OCI-LY1 (cell line): ENCODE data around the gene LRRC28.

Experiments used
- H2AFZ ChIP-seq: fragments of 200-600 bp; sonication (generic), shearing (Covaris generic); 2 replicates; pipeline ENCODE4 v1.6.0; 2014; ENCODE audit warnings: antibody characterized with exemption, mild to moderate bottlenecking, low read length
- H3F3A ChIP-seq: fragments of 200-600 bp; sonication (generic), shearing (Covaris generic); 2 replicates; pipeline ENCODE4 v1.6.0; 2014; ENCODE audit warnings: mild to moderate bottlenecking, antibody characterized with exemption, low read length, moderate library complexity; ENCODE audit not compliant: insufficient read depth
- H3K27ac ChIP-seq: fragments of 200-600 bp; sonication (generic); 2 replicates; pipeline ENCODE4 v1.5.1; 2014; ENCODE audit warnings: low read length, mixed run types, mild to moderate bottlenecking, low read depth; ENCODE audit not compliant: poor library complexity, severe bottlenecking
- H3K27me3 ChIP-seq: fragments of 200-600 bp; sonication (generic); 2 replicates; pipeline ENCODE4 v1.6.0; 2014; ENCODE audit warnings: antibody characterized with exemption, mild to moderate bottlenecking, low read length, moderate library complexity; ENCODE audit not compliant: insufficient read depth
- H3K36me3 ChIP-seq: fragments of 200-600 bp; sonication (generic); 2 replicates; pipeline ENCODE4 v1.6.1; 2014; ENCODE audit warnings: mild to moderate bottlenecking, antibody characterized with exemption, low read length, moderate library complexity, mixed read lengths; ENCODE audit not compliant: insufficient read depth
- H3K4me1 ChIP-seq: fragments of 200-600 bp; sonication (generic); 2 replicates; pipeline ENCODE4 v1.5.1; 2014; ENCODE audit warnings: mild to moderate bottlenecking, low read length, moderate library complexity; ENCODE audit not compliant: insufficient read depth, severe bottlenecking
- H3K4me2 ChIP-seq: fragments of 200-600 bp; sonication (generic), shearing (Covaris generic); 2 replicates; pipeline ENCODE4 v1.6.1; 2014; ENCODE audit warnings: low read length
- H3K4me3 ChIP-seq: fragments of 200-600 bp; sonication (generic); 2 replicates; pipeline ENCODE4 v1.5.1; 2014; ENCODE audit warnings: low read length, low read depth, mild to moderate bottlenecking, mixed read lengths; ENCODE audit not compliant: poor library complexity, severe bottlenecking
- H3K79me2 ChIP-seq: fragments of 200-600 bp; shearing (Covaris generic); 2 replicates; pipeline ENCODE4 v1.6.1; 2016; ENCODE audit warnings: mixed run types, low read length, mixed read lengths; ENCODE audit not compliant: insufficient read depth
- H3K9ac ChIP-seq: fragments of 200-600 bp; sonication (generic), shearing (Covaris generic); 2 replicates; pipeline ENCODE4 v1.6.1; 2014; ENCODE audit warnings: mild to moderate bottlenecking, low read length, mixed read lengths
- H3K9me2 ChIP-seq: fragments of 200-600 bp; sonication (generic), shearing (Covaris generic); 2 replicates; pipeline ENCODE4 v1.6.1; 2014; ENCODE audit warnings: low read depth, mild to moderate bottlenecking, low read length, mixed read lengths
- H3K9me3 ChIP-seq: fragments of 200-600 bp; shearing (Covaris generic); 2 replicates; pipeline ENCODE4 v1.6.1; 2014; ENCODE audit warnings: low read length, mixed read lengths
- H4K20me1 ChIP-seq: fragments of 200-600 bp; sonication (generic), shearing (Covaris generic); 2 replicates; pipeline ENCODE4 v1.6.0; 2016; ENCODE audit warnings: mild to moderate bottlenecking, low read length; ENCODE audit not compliant: insufficient read depth
- EZH2 ChIP-seq: fragments of 200-600 bp; sonication (generic), shearing (Covaris generic); IDR thresholded peaks from 2 replicates; pipeline ENCODE4 v1.8.0; 2017; ENCODE audit warnings: borderline replicate concordance, mixed run types, mild to moderate bottlenecking, antibody characterized with exemption, low read length, moderate library complexity, mixed read lengths
- TF ChIP-seq, protein P1 (sequence below): fragments of 200-600 bp; sonication (generic), shearing (Covaris generic); IDR thresholded peaks from 2 replicates; pipeline ENCODE4 v1.5.1; 2017; ENCODE audit warnings: mild to moderate bottlenecking, antibody characterized with exemption, low read length, moderate library complexity, mixed read lengths

LRRC28 gene

DNA sequence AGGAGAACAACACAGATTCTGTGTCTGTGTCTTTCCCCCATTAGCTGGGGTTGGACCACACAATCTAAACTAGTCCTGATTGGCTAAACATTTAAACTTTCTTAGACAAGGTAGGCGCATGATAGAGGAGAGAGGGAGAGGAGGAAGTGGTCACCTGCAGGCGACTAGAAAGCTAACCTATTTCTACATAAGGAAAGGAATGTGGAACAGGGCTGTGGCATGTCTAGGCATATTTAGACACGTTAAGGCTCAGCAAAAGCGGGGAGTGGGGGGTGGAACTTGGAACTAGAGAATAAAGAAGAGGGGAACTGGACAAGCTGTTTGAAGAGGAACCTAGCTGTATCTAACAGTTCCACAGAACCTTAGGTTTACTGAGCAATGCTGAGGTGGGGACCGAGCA lies 12.8 kb downstream of the LRRC28 start:
- no peak overlapping the region for H3K9ac ChIP-seq
- H3K9me2 ChIP-seq = no peaks in the 10 kb centered on the region
- H3K4me3 ChIP-seq = no peak overlapping the region
- no peak for TF ChIP-seq EZH2
- TF ChIP-seq, protein P1, sequence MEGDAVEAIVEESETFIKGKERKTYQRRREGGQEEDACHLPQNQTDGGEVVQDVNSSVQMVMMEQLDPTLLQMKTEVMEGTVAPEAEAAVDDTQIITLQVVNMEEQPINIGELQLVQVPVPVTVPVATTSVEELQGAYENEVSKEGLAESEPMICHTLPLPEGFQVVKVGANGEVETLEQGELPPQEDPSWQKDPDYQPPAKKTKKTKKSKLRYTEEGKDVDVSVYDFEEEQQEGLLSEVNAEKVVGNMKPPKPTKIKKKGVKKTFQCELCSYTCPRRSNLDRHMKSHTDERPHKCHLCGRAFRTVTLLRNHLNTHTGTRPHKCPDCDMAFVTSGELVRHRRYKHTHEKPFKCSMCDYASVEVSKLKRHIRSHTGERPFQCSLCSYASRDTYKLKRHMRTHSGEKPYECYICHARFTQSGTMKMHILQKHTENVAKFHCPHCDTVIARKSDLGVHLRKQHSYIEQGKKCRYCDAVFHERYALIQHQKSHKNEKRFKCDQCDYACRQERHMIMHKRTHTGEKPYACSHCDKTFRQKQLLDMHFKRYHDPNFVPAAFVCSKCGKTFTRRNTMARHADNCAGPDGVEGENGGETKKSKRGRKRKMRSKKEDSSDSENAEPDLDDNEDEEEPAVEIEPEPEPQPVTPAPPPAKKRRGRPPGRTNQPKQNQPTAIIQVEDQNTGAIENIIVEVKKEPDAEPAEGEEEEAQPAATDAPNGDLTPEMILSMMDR = no peak
- H3K27ac ChIP-seq = no peak overlapping the region
- H4K20me1 ChIP-seq = no peaks in the 10 kb centered on the region
- no peak overlapping the region for H2AFZ ChIP-seq
- H3K79me2 ChIP-seq = no peaks in the 10 kb centered on the region
- H3F3A ChIP-seq = no peaks in the 10 kb centered on the region
- H3K4me1 ChIP-seq = no peaks in the 10 kb centered on the region
- no peaks in the 10 kb centered on the region for H3K27me3 ChIP-seq
- no peaks in the 10 kb centered on the region for H3K9me3 ChIP-seq
- no peak overlapping the region for H3K4me2 ChIP-seq
- H3K36me3 ChIP-seq = no peaks in the 10 kb centered on the region

DNA sequence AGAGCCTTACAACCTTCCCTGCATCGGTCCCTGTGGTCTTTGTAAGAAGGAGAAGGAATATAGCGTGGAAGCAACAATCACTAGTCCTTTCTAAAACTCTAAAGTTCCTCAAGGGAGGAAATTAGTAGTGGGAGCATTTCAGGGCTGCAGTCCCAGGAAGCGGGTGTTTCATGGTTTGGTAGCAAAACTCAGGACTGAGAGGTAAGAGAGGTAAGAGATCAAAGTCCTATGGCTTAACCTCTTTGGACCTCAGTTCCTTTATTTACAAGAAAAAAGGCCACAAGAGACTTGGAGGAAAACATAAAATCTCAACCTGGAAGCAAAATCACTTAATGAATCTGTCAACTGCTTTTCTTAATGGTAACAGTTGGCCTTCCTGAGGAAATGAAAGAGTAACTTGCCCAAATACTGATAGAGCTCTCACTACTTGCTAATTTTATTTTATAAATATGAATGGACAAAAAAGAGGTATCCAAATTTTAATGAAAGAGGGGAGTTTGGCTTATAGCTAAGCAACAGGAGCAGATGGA lies 14.3 kb downstream of the LRRC28 start:
- Histone ChIP-seq H3K9me3 (no peaks in the 10 kb centered on the region), H3K4me3 (no peak overlapping the region), H3K36me3 (no peaks in the 10 kb centered on the region), H3K4me2 (no peak overlapping the region), H3K9me2 (no peaks in the 10 kb centered on the region), H3K79me2 (no peaks in the 10 kb centered on the region), H3K27ac (no peak overlapping the region), H3K9ac (no peak overlapping the region), H2AFZ (no peak overlapping the region), H3F3A (no peaks in the 10 kb centered on the region), H4K20me1 (no peaks in the 10 kb centered on the region), H3K4me1 (no peaks in the 10 kb centered on the region), H3K27me3 (no peaks in the 10 kb centered on the region)
- no peak for TF ChIP-seq EZH2
- TF ChIP-seq, protein P1 = no peak

DNA sequence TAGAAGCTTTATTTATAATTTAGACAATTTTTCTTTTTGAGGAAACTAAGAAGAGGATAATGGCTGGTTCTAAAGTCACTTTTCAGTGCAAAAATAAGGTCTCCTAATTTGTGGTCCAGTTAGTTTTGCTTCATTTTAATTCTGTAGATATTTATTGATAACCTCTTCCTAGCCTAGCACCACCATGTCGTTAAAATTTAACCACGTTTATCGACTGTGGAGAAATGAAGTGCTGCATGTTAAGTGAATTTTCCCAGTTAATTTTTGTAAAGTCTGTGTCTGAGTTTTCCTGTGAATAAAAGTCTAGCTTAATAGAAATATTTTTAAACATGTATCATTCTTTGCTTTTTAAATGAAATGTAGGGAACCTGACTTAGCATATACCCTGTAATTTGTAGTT lies 16.7 kb downstream of the LRRC28 start:
- Histone ChIP-seq H3K9ac (no peak overlapping the region), H3K4me2 (no peak overlapping the region), H3K4me1 (no peaks in the 10 kb centered on the region), H3K79me2 (no peaks in the 10 kb centered on the region), H3K9me3 (no peaks in the 10 kb centered on the region), H3K4me3 (no peak overlapping the region), H3K27ac (no peak overlapping the region), H3K36me3 (no peaks in the 10 kb centered on the region), H4K20me1 (no peaks in the 10 kb centered on the region), H3F3A (no peaks in the 10 kb centered on the region), H3K27me3 (no peaks in the 10 kb centered on the region), H3K9me2 (no peaks in the 10 kb centered on the region), H2AFZ (no peak overlapping the region)
- no peak for TF ChIP-seq EZH2
- TF ChIP-seq, protein P1 = no peak
